GM12878 (cell line): Measurements from ENCODE around the gene CARD11. TPM values are rescaled to one million over a fixed set of nuclear protein-coding genes. Genes with fewer than 3 reads are reported as not detected.

Source experiments
- ATAC-seq: fragments of 200-7000 bp; cut with Tn5 transposase; 3 replicates; pipeline ENCODE4 v1.9.1; 2020; ENCODE audit warnings: mild to moderate bottlenecking, moderate library complexity
- BruUV-seq: library from RNA; stranded (reverse); fragments of 400-500 nt; replicated peaks from 2 replicates; lab custom pipeline; 2021; lab: Mats Ljungman, UMichigan
- CTCF ChIA-PET: fragments of 300-600 bp; sonication (Branson Sonifier 250); formaldehyde crosslinking; extraction: SDS; loops from one replicate; lab custom pipeline; 2021; ENCODE audit warnings: inconsistent platforms; lab: Yijun Ruan, JAX
- POLR2A ChIA-PET: fragments of 350-600 bp; formaldehyde crosslinking; extraction: SDS; loops from one replicate; lab custom pipeline; 2021; ENCODE audit warnings: inconsistent platforms; lab: Charles Lee
- RAD21 ChIA-PET: fragments of 300-600 bp; sonication (Branson Sonifier 250); formaldehyde crosslinking; loops from one replicate; lab custom pipeline; 2023; ENCODE audit warnings: antibody characterized with exemption; ENCODE audit not compliant: unreplicated experiment; lab: Charles Lee
- SMC1A ChIA-PET: fragments of 300-600 bp; sonication (Branson Sonifier 250); formaldehyde crosslinking; loops from one replicate; lab custom pipeline; 2023; ENCODE audit not compliant: unreplicated experiment, uncharacterized antibody; lab: Charles Lee
- DNase-seq: peaks from one replicate; pipeline ENCODE4 v3.0.0-alpha.2; 2011; ENCODE audit warnings: low read depth, low spot score
- FAIRE-seq: peaks from 3 replicates; lab custom pipeline; 2011; peaks lifted over from hg19 to GRCh38; lab: Jason Lieb, UNC
- H2AFZ ChIP-seq: 2 replicates; pipeline ENCODE4 v1.6.0; 2011; ENCODE audit warnings: low read depth, low read length, control low read depth; ENCODE audit not compliant: control insufficient read depth
- H3K27ac ChIP-seq: 2 replicates; pipeline ENCODE4 v1.5.1; 2011; ENCODE audit warnings: control low read depth; ENCODE audit not compliant: control insufficient read depth, insufficient read depth
- H3K27me3 ChIP-seq, 2 experiments: replicated peaks in 1 of 2; 2 replicates each; pipeline versions ENCODE4 v1.6.0 to v1.6.1; 2011; ENCODE audit warnings: low read length in 1 of 2; ENCODE audit not compliant: control insufficient read depth in 2 of 2, insufficient read depth in 2 of 2
- H3K36me3 ChIP-seq, 2 experiments: 2 replicates each; pipeline ENCODE4 v1.5.1; 2011; ENCODE audit warnings: low read length in 1 of 2; ENCODE audit not compliant: control insufficient read depth in 2 of 2, insufficient read depth in 2 of 2
- H3K4me1 ChIP-seq: 2 replicates; pipeline ENCODE4 v1.6.1; 2011; ENCODE audit warnings: mild to moderate bottlenecking, low read length, moderate library complexity, mixed read lengths; ENCODE audit not compliant: control insufficient read depth, insufficient read depth
- H3K4me2 ChIP-seq: 2 replicates; pipeline ENCODE4 v1.6.0; 2011; ENCODE audit warnings: control low read depth; ENCODE audit not compliant: control insufficient read depth, insufficient read depth
- H3K4me3 ChIP-seq: fragments of 200-600 bp; sonication (generic); 2 replicates; pipeline ENCODE4 v1.5.1; 2016
- H3K79me2 ChIP-seq: 2 replicates; pipeline ENCODE4 v1.6.0; 2011; ENCODE audit warnings: low read length; ENCODE audit not compliant: control insufficient read depth, insufficient read depth
- H3K9ac ChIP-seq: 2 replicates; pipeline ENCODE4 v1.8.0; 2011; ENCODE audit warnings: low read length, control low read depth, mixed read lengths; ENCODE audit not compliant: control insufficient read depth, insufficient read depth
- H3K9me3 ChIP-seq: replicated peaks from 3 replicates; pipeline ENCODE4 v1.5.1; 2011; ENCODE audit warnings: mild to moderate bottlenecking, low read length; ENCODE audit not compliant: control insufficient read depth, insufficient read depth
- H4K20me1 ChIP-seq: 2 replicates; pipeline ENCODE4 v1.6.0; 2011; ENCODE audit not compliant: control insufficient read depth, insufficient read depth
- CREM ChIP-seq: IDR thresholded peaks from 2 replicates; pipeline ENCODE4 v1.6.1; 2014; ENCODE audit warnings: antibody characterized with exemption, low read depth
- FOS ChIP-seq: IDR thresholded peaks from 3 replicates; pipeline ENCODE4 v1.6.1; 2011; ENCODE audit warnings: borderline replicate concordance; ENCODE audit not compliant: insufficient read length; ENCODE audit errors: extremely low read depth
- IKZF2 ChIP-seq, 2 experiments: fragments of 450-650 bp; IDR thresholded peaks; 2 replicates each; pipeline ENCODE4 v1.6.1; 2017; ENCODE audit warnings: mild to moderate bottlenecking in 2 of 2, moderate library complexity in 2 of 2
- KAT2A ChIP-seq: conservative IDR thresholded peaks from 2 replicates; pipeline ENCODE4 v1.6.1; 2011; ENCODE audit warnings: low read depth, low read length; ENCODE audit not compliant: control insufficient read depth
- MXI1 ChIP-seq: fragments of 150-350 bp; IDR thresholded peaks from 2 replicates; pipeline ENCODE4 v1.6.1; 2011; ENCODE audit warnings: low read depth, mild to moderate bottlenecking, inconsistent platforms, low read length, improper control_type of control experiment
- NFIC ChIP-seq: IDR thresholded peaks from 2 replicates; pipeline ENCODE4 v1.6.1; 2012; ENCODE audit warnings: low read depth, mild to moderate bottlenecking, inconsistent platforms, low read length, moderate library complexity
- PML ChIP-seq: IDR thresholded peaks from 2 replicates; pipeline ENCODE4 v1.6.1; 2012; ENCODE audit warnings: low read length, inconsistent platforms
- POLR2AphosphoS5 ChIP-seq: IDR thresholded peaks from 2 replicates; pipeline ENCODE4 v1.6.1; 2011; ENCODE audit warnings: mild to moderate bottlenecking, low read length, inconsistent platforms
- RBBP5 ChIP-seq: fragments of 200-600 bp; sonication (generic); conservative IDR thresholded peaks from 2 replicates; pipeline ENCODE4 v1.6.1; 2016
- SPI1 ChIP-seq: IDR thresholded peaks from 2 replicates; pipeline ENCODE4 v1.6.1; 2011; ENCODE audit warnings: low read depth, mild to moderate bottlenecking, low read length, moderate library complexity, borderline replicate concordance; ENCODE audit not compliant: insufficient read depth
- TBL1XR1 ChIP-seq: IDR thresholded peaks from 2 replicates; pipeline ENCODE4 v1.6.1; 2012; ENCODE audit warnings: low read depth, low read length, improper control_type of control experiment
- ZBED1 ChIP-seq: IDR thresholded peaks from 2 replicates; pipeline ENCODE4 v1.6.1; 2016; ENCODE audit warnings: borderline replicate concordance
- ZNF384 ChIP-seq: IDR thresholded peaks from 2 replicates; pipeline ENCODE4 v1.6.1; 2012; ENCODE audit warnings: low read depth, mild to moderate bottlenecking, low read length, improper control_type of control experiment, borderline replicate concordance
- WGBS: methylation state at CpG from one replicate; pipeline ENCODE4 v1.1.6; 2016; ENCODE audit warnings: low lambda C conversion rate; ENCODE audit not compliant: insufficient replicate concordance, insufficient coverage; ENCODE audit errors: missing lambda C conversion rate; 5-methylcytosine and 5-hydroxymethylcytosine counted together
- in situ Hi-C: fragments of 300-500 bp; cut with MboI; formaldehyde crosslinking; loops from 9 replicates; pipeline ENCODE4 v1.14.3; 2018; ENCODE audit warnings: mixed read lengths
- intact Hi-C: fragments of 100-400 bp; cut with micrococcal nuclease; formaldehyde crosslinking; loops from one replicate; pipeline ENCODE4 v1.14.2; 2022; ENCODE audit not compliant: unreplicated experiment
- polyA plus RNA-seq, 11 experiments: library from polyadenylated mRNA; depleted of rRNA in 4 of 11; unstranded in 6 of 11; stranded (reverse) in 5 of 11; fragments of >200 nt; fragmentation: Nextera tagmentation in 4 of 11; fragmentation: Illumina TruSeq in 1 of 11; extraction: Ambion mirVana in 4 of 11; extraction: Trizol in 1 of 11; gene quantifications; 1 replicate in 1 of 11; 2 replicates in 10 of 11; pipeline versions ENCODE4 v1.2.1 to v1.2.3, GENCODE V29; 2011 to 2016; ENCODE audit warnings: inconsistent platforms in 2 of 11, missing spikeins in 2 of 11, low read depth in 1 of 11
- total RNA-seq, 4 experiments: library from RNA; depleted of rRNA in 3 of 4; stranded (reverse); fragments of >200 nt in 3 of 4; fragmentation: Illumina TruSeq in 1 of 4; extraction: Trizol in 1 of 4; gene quantifications; 2 replicates each; pipeline versions ENCODE4 v1.2.1 to v1.2.3, GENCODE V29; 2013 to 2021
- TF ChIP-seq, protein P1 (sequence below): fragments of 150-350 bp; IDR thresholded peaks from 2 replicates; pipeline ENCODE4 v1.6.1; 2016; ENCODE audit warnings: low read depth, low read length
- TF ChIP-seq, protein P2 (sequence below): fragments of 450-650 bp; IDR thresholded peaks from 2 replicates; pipeline ENCODE4 v1.6.1; 2014; ENCODE audit warnings: mild to moderate bottlenecking

Gene CARD11
- total and polyA plus RNA-seq, 10 of the 15 experiments (the other 5 are each of a cell fraction or from before 2014, with no cell fraction given) = 0.27 to 72.0 (median 28.4) TPM

DNA sequence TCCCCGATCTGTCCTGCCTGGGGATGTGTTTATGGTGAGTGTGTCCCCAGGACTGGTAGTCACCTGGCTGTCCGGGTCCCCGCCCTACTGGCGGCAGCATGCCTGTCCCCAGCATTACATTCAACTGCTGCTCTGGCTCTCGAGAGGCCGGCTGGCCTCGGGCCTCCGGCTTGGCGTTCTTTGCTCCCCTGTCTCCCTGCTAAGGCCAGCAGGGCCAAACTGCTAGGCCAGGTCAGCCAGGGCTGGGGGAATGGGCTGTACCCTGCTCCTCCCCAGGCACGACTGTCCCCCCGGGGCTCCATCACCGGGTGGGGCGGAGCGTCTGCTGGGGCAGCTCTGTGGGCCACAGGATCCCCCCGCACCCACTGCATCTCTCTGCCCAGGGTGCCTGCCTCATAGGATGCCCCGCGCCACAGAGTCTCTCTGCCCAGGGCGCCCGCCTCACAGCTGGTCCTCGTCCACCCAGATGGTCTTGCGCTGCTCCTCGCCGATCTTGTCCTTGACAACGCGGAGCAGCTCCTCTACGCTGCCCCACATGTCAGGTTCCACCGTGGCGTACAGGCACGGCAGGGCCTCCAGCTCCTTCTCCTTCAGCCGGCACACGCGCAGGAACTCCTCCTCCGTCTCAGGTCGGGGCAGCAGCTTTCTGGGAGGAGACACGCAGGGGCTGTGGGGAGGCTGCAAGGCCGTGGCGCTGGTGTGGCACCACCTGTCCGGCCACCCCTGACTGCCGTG, 137.3 kb downstream of the CARD11 start:
- H3K27me3 ChIP-seq = no peaks in the 10 kb centered on the region
- no peaks in the 10 kb centered on the region for H4K20me1 ChIP-seq
- no peak overlapping the region for H3K27ac ChIP-seq
- ChIA-PET POLR2A (no interaction called here), CTCF (no interaction called here), SMC1A (no interaction called here), RAD21 (no interaction called here)
- no peak for DNase-seq
- in situ Hi-C loops (no loop called here), intact Hi-C loops (no loop called here)
- no peaks in the 10 kb centered on the region; the same call in 2 of the 3 replicates for H3K9me3 ChIP-seq
- ATAC-seq = no peak
- no peaks in the 10 kb centered on the region for H3K79me2 ChIP-seq
- H2AFZ ChIP-seq = no peak overlapping the region
- no TSS peak for BruUV-seq
- TF ChIP-seq NFIC (no peak), MXI1 (no peak), SPI1 (no peak), ZNF384 (no peak), RBBP5 (no peak), ZBED1 (no peak), FOS (no peak), POLR2AphosphoS5 (no peak), IKZF2 (IDR thresholded peaks at IDR 0.05) (no peak), PML (no peak), KAT2A (no peak), CREM (no peak), TBL1XR1 (no peak)
- TF ChIP-seq, protein P1, sequence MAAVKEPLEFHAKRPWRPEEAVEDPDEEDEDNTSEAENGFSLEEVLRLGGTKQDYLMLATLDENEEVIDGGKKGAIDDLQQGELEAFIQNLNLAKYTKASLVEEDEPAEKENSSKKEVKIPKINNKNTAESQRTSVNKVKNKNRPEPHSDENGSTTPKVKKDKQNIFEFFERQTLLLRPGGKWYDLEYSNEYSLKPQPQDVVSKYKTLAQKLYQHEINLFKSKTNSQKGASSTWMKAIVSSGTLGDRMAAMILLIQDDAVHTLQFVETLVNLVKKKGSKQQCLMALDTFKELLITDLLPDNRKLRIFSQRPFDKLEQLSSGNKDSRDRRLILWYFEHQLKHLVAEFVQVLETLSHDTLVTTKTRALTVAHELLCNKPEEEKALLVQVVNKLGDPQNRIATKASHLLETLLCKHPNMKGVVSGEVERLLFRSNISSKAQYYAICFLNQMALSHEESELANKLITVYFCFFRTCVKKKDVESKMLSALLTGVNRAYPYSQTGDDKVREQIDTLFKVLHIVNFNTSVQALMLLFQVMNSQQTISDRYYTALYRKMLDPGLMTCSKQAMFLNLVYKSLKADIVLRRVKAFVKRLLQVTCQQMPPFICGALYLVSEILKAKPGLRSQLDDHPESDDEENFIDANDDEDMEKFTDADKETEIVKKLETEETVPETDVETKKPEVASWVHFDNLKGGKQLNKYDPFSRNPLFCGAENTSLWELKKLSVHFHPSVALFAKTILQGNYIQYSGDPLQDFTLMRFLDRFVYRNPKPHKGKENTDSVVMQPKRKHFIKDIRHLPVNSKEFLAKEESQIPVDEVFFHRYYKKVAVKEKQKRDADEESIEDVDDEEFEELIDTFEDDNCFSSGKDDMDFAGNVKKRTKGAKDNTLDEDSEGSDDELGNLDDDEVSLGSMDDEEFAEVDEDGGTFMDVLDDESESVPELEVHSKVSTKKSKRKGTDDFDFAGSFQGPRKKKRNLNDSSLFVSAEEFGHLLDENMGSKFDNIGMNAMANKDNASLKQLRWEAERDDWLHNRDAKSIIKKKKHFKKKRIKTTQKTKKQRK = no peak
- TF ChIP-seq, protein P2, sequence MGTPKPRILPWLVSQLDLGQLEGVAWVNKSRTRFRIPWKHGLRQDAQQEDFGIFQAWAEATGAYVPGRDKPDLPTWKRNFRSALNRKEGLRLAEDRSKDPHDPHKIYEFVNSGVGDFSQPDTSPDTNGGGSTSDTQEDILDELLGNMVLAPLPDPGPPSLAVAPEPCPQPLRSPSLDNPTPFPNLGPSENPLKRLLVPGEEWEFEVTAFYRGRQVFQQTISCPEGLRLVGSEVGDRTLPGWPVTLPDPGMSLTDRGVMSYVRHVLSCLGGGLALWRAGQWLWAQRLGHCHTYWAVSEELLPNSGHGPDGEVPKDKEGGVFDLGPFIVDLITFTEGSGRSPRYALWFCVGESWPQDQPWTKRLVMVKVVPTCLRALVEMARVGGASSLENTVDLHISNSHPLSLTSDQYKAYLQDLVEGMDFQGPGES = no peak
- H3K4me2 ChIP-seq = no peak overlapping the region
- WGBS = 96% methylated on average over 34 of the region's 39 CpGs
- no peak overlapping the region for H3K9ac ChIP-seq
- H3K36me3 ChIP-seq = peaks cover 3 to 4% of the 10 kb centered on the region in 2 experiments; a peak in 3 of 4 replicates
- no peak for FAIRE-seq
- H3K4me1 ChIP-seq = peaks cover 19% of the 10 kb centered on the region
- H3K4me3 ChIP-seq = no peak overlapping the region
